ENCODE data around the gene PPARD. TPM values are rescaled to one million over a fixed set of nuclear protein-coding genes. Genes with fewer than 3 reads are reported as not detected.
"Not testable (repeated sequence)": the region's sequence is repeated elsewhere in the genome, so short reads cannot be mapped to it uniquely, and the experiment has no call there.

PPARD gene
- 17.5 TPM for total RNA-seq
- long read RNA-seq, partial matches to known transcripts, result 9 of 16 reads
- long read RNA-seq, other reads (novel, unspliced or antisense), result 7 of 16 reads

DNA sequence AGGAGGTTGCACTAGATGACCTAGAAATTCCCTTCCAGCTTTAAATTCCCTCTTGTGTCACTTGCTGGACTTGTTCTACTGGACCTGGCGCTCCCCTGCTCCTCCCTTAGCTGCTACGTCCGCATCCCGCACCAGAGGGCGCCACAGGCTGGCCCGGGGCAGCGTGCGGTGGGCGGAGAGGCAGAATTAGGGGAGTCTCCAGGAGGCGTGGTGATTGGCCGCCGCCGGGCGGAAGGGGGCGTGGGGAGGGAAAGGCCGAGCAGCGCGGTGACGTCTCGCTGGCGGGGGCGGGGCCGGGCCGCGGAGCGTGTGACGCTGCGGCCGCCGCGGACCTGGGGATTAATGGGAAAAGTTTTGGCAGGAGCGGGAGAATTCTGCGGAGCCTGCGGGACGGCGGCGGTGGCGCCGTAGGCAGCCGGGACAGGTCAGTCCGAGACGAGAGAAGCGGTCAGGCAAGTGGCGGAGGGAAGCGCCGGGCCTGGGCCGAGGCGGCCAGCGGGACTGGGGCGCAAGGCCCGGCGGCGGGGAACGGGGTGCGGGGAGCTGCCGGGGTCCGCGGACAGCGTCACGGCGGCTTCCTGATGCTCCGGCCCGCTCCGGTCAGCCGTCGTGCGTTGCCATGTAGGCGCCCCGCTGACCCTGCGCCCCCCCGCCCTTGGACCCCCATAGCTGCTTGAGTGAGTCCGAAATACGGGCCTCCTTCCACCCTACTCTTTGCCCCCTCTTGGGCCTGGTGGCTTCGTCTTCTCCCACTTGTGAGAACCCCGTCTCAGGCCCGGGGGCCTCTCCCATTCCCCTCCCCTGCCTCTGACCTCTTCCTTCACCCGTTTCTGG lies at the start of gene PPARD:
PPARD (plus strand) TSS at position 301 of the 834 bp plus-strand sequence. CDS start 68,530 bp downstream, outside the sequence.
- DNase-seq (ENCODE audit: low spot score), result peak; percentile 100

DNA sequence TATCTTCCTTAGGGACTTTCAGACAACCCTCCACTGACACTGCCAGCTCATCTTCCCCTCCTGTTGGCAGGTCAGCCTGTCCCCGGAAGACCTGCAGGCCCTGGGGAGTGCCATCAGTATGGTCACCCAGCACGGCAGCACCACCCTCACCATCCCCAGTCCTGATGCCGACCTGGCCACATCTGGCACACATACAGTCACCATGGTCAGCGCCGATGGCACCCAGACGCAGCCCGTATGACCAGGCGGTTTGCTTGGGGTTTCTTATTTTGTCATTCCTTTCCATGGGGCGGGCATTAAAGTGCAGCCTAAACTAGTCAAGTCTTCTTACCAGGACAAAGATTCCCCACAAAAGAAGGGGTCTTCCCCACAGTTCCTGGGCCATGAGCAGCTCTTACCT lies 48.7 kb upstream of the PPARD start:
- peak; percentile 59 for DNase-seq (ENCODE audit: low spot score)

DNA sequence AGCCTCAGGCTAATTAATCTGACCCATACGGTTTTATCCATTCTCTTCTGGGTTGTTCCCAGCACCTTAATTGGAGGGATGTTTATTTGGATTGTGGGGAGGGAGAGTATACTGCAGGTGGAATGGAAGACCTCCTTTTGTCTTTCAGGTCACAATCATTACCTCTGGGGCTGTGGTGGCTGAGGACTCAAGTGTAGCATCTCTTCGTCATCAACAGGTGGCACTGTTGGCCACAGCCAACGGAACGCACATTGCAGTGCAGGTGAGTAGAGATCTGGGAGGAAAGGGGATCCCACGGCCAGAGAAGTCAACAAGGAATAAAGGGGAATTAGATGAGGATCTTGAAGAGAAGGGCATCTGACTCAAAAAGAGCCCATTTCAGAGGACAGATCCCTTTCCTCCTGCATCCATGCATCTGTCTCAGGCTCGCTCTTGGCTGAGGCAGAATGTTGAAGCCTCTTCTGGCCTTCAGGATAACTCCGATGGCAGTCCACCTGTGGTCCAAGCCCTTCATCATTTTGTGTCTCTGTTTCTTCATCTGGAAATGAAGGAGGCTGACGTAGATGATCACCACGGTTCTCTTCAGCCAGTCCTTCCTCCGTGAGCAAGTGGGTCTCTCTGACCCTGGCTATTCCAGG lies 47.9 kb upstream of the PPARD start:
- peak; percentile 68 for DNase-seq (ENCODE audit: low spot score)

DNA sequence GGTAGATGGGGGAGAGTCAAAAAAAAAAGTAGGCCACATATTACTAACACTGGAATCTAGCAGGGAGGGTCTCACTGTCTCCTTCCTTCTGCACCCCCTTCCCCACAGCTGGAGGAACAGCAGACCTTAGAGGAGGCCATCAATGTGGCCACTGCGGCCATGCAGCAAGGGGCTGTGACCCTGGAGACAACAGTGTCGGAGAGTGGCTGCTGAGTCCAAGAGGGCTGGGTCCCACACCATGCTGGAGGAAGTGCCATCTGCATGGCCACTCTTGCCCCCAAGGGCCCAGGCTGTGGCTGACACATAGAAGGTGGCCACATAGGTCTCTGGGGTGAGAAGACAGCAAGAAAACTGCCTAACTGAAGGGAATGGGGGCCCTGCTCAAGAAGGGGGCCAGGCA lies 47.3 kb upstream of the PPARD start:
- DNase-seq (ENCODE audit: low spot score), result peak; percentile 60

DNA sequence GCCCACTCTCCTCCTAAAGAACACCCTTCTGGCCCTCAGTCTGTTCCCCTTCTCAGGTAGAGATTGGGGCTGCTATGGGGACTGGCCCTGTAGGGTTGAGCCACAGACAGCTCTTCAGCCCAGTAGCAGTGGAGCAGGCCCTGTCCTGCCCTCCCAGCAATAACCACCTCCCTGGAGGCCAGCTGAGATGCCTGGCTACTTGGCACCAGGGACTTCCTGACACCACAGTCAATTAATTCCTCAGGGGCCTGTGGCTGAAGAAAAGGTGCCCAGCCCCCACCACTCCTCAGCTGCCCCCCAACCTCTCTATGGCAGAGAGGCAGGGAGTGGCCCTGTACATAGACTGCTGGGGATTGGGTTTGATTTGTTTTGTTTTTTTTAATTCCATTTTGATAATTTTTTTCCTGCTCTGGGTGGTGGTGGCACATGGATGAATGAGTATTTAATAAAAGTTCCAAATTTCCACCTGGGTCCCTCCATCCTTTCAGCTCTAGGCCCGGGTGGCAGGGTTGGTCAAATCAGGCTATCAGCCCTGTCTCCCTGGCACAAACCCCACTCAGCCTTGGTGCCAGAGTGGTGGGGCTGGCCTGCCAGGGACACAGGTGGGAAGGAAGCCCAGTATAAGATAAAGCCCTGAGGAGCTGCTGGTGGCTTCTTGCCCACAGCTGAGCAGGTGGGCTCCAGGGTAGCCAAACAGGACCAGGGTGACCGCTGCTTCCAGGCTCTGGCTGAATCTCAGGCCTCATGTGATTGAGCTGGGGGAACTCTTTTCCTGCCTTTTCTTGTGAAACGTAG lies 46.6 kb upstream of the PPARD start:
- DNase-seq (ENCODE audit: low spot score), result no peak

DNA sequence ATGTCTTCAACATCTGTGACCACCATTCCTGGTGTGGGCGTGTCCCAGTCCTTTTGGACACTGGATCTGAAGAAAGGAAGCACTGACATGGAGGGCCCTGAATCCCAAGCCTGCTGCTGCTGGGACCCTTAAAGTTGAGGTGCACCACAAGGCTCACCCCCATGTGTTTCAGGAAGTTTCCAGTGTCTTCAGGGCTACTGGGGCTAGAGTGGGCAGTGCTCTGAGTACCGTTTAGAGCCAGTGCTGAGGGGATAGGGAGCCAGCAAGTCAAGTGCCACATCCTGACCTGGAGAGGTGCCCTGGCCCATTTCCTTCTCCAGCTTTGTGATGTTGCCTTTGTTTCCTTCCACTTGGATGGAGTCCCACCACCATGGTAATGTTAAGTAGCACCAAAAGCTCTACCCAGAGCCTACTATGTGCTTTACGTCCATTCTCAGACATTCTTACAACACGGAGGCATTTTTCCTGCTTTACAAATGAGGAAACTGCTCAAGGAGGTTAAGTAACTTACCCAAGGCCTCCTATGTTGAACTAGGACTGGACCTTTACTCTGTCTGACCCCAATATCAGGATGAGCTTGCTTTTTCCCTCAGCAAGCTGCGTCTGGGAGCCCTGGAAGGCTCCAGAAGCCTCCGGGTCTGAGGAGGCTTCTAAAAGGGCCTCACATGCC lies 45.3 kb upstream of the PPARD start:
- DNase-seq (ENCODE audit: low spot score), result peak; percentile 57

DNA sequence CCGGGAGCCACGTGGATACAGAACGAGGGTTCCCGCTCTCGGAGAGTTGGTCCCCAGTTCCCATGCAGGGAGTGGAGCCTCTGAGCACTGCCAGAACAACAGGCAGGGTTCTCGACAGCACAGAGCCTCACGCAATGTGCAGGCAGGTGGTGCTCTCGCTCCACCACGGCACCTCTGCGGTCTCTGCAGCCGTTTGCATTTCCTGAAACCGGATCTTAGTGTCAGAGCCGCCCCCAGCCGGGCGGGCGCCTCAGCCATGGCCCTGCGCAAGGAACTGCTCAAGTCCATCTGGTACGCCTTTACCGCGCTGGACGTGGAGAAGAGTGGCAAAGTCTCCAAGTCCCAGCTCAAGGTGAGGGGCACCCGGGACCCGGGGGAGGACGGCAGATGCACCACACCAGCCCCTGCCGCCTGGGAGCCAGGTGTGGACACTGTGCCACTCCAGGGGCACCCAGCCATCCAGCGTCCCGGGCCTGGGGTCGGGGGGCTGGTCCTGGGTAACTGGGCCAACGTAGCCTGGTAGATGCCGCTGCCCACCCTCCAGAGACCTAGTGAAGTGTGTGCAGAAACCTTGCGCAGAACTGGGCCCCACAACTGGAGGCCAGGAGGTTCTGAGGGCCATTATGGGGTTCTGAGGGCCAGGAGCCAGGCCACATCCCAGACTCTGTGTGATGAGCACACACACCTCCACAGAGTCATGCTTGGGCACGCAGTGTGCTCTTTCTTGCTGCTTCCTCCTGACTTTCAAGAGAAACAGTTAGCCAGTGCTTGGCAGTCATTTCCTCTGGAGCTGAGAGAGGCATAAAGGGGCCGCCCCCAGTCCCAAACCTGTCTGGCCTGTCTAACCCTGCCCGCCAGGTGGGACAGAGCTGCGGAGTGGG lies 44.5 kb upstream of the PPARD start, which contains the start of gene DEF6:
DEF6 (plus strand) TSS at position 218 of the 881 bp plus-strand sequence; CDS start at position 257, 39 bp downstream.
- DNase-seq (ENCODE audit: low spot score), result peak; percentile 93

DNA sequence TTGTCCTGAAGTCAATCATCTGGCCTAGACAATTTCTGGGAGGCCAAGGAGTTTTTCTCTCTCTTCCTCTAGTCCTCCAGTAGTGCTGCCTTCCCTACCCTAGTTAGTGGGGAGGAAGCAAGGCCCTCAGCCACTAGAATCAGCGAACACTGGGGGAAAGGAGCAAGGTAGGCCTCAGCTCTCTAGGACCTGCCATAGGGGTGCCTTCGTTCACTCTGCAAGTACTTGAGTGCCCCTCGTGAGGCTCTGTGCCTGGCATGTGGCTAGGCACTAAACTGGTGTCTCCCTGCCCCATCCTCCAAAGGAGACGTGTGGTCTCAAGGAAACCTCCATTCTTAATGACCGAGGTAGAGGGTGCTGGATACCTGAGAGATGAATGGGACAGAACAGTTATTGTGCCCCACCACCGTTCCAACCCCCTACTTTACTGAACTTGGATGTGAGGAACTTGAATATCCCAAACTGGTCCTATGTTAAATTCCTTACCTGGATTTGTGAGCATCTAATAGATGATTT lies 43.7 kb upstream of the PPARD start:
- peak; percentile 41 for DNase-seq (ENCODE audit: low spot score)

DNA sequence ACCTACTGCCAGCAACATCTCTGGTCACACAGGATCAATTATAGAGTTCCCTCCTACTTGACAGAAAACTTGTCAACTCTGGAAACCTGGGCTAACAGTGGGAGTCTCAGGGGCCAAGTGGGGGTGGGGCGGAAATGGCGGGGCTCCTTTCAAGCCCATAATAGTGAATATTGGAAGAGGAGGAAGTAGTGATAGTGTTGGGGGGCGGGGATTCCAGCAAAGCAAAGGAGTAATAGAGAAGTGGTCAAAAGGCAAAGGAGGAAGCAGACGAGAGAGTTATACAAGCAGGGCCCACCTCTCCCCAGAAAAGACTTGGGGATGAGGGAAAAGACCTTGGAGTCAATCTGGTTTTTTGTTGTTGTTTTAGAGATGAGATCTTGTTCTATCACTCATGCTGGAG lies 42.7 kb upstream of the PPARD start:
- no peak for DNase-seq (ENCODE audit: low spot score)

DNA sequence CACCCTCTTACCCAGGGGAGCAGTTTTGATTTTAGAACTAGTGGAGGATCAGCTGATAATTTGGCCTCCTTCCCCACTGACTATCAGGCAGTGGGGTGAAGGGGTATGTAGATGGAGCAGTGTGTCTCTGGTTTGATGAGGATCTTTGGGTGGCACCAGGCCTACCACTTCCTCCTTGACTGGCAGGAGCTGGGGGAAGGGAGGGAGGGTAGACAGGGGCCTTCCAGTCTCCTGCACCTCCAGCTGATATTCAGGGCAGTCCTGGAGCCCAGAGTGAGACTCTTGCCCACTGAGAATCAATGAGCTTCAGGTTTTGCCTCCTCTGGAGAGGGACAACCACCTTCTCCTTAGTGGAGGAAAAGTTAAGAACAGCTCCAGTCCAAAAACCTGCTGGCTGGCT lies 41.5 kb upstream of the PPARD start:
- DNase-seq (ENCODE audit: low spot score), result no peak

DNA sequence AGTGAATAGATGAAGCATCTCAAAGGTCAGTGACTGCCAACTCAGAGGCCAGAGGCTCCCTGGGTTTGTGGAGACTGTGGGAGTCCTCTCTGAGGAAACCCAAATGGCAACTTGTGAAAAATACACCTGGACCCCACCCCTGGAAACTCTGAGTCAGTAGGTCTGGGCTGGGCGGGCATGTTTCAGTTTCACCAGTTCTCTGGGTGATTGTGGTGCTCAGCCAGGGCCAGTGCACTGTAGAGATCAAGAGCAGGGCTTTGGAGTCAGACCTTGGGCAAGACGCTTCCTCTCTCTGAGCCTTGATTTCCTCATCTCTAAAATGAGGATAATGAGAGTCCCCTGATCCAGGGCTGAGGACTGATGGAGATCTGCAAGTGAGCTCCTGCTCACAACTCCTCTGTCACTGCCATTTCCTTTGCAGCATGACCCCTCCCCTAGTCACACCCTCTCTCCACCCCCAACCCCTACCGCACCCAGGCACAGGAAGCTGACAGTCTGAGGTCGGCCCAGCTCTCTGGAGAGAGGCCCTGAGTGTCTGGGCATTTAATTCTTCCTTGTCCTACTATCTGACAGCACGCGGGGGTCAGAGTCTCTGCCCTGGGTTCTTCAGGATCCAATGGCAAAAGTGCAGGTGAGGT lies 39.6 kb upstream of the PPARD start:
- DNase-seq (ENCODE audit: low spot score), result peak; percentile 90

DNA sequence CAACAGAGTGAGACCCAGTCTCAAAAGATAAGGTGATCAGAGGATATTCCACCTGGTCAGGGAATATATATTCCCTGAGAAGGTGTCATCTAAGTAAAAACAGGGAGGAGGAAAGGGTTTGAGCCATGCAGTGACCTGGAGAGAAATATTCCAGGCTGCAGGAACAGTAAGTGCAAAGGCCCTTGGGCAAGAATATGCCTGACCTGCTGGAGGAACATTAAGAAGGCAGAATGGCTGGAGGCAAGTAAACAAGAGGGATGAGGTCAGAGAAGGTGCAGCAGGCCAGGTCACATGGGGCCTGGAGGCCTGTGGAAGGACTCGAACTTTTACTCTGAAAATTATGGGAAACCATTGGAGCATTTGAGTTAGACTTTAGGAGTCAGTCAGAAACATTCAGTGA lies 38.1 kb upstream of the PPARD start:
- DNase-seq (ENCODE audit: low spot score), result peak; percentile 24

DNA sequence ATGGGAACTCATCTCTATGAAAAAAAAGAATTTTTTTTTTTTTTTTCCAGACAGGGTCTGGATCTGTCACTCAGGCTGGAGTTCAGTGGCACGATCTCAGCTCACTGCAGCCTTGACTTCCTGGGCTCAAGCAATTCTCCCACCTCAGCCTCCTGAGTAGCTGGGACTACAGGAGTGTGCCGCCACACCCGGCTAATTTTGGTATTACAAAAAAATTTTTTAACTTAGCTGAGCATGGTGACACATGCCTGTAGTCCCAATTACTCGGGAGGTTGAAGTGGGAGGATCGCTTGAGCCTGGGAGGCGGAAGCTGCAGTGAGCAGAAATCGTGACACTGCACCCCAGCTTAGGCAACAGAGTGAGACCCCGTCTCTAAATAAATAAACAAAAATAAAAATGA lies 37.2 kb upstream of the PPARD start:
- DNase-seq (ENCODE audit: low spot score), result peak; percentile 11

DNA sequence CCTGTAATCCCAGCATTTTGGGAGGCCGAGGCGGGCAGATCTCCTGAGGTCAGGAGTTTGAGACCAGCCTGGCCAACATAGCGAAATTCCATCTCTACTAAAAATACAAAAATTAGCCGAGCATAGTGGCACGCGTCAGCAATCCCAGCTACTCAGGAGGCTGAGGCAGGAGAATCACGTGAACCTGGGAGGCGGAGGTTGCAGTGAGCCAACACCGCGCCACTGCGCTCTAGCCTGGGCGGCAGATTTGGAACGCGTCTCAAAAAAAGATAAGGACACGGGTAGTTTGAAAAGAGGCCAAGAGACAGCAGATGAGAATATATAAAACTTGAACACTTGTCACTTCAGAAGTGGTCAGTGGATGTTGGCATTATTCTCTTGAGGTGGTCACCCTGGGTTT lies 35.2 kb upstream of the PPARD start:
- peak; percentile 43 for DNase-seq (ENCODE audit: low spot score)

DNA sequence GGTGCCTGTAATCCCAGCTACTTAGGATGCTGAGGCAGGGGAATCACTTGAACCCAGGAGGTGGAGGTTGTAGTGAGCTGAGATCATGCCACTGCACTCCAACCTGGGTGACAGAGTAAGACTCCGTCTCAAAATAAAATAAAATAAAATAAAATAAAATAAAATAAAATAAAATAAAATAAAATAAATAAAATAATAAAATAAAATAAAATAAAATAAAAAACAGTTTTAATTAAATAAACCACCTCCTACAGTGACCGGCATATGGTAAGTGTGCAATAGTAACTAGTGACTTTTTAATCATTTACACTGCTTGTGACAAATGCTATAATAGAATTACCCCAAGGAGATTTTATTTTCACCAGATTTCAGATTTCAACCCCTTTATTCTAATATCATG lies 33.8 kb upstream of the PPARD start:
- DNase-seq (ENCODE audit: low spot score), result not testable (repeated sequence)

DNA sequence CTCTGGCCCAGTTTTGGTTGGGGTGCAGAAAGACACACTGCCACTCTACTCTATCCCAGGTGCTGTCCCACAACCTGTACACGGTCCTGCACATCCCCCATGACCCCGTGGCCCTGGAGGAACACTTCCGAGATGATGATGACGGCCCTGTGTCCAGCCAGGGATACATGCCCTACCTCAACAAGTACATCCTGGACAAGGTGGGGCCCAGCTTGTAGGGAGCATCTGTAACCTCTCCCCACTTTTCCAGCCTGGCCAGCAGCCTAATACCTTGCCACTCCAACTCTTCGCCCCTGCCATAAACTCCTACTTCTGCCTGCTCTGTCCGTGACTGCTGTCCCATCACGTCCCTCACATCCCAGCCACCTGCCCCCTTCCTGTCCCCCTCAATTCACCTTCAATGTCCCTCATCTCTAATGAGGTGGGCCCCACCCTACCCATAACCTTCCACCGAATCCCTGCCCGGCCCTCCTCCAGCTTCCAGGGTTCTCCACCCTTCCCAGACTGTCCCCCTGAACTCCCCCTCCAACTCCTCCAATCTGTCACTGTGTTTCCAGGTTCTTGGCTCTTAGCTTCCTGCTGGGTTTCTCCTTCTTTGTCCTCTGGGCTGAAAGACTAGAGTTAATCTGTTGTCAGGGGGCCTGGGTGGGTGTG lies 32.6 kb upstream of the PPARD start:
- DNase-seq (ENCODE audit: low spot score), result peak; percentile 65

DNA sequence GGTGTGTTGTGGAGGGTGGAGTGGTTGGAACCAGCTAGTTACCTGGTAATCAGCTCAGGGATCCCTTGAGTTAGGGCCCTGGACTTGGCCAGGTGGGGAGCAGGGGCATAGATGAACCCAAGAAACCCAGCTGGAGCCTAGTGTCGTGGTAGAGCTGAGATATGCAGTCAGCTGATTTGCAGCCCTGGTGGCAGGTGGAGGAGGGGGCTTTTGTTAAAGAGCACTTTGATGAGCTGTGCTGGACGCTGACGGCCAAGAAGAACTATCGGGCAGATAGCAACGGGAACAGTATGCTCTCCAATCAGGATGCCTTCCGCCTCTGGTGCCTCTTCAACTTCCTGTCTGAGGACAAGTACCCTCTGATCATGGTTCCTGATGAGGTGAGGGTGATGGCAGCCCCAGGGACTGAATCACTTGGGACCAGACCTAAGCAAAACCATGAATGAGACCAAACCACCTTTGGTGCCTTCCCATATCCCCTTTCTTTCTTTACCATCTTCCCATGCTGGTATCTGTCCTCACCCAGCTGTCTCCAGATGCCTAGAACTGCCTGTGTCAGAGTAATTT lies 32.0 kb upstream of the PPARD start:
- DNase-seq (ENCODE audit: low spot score), result peak; percentile 55

DNA sequence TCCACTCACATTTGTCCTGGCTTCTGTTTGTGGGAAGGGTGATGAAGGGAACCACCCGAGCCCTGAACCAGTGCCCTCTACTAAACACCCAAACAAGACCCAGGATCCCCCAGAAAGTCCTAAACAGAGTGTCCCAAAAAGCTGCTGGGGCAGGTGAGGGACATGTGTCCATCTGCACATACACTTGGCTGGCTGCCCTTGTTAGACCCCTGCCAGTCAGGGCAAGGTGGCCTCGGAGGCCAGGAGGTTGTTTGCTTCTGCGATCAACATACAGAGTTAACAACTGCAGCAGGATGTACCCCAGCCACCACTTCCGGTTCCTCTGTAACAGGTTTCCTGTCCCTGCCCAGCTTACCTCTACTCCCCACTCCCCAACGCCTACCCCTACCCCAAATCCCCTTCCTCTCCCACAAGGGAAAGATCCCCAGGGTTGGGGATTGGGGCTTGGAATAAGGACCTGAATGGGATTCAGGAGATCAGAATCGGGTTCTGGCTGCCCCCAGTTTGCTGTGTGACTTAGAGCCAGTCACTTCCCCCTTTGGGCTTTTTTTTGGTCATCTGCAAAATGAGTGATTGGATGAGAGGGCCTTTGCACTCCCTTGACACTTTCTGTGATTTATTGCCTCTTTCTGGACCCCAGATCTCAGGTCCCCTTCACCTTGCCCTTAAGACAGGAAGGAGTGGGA lies 30.8 kb upstream of the PPARD start:
- DNase-seq (ENCODE audit: low spot score), result peak; percentile 79
